Hematopoietic multipotent progenitor cell treated with erythropoietin and hydrocortisone succinate and interleukin-3 and kit ligand, for 17 days (in vitro differentiated cells): ENCODE measurements around the gene HORMAD2.
A peak's percentile ranks its signal among the peaks of the same experiment; 100 is the strongest.

Experiments
- DNase-seq: peaks from one replicate; pipeline ENCODE4 v3.0.0-alpha.2; 2015; ENCODE audit warnings: low spot score

The HORMAD2 gene, protein sequence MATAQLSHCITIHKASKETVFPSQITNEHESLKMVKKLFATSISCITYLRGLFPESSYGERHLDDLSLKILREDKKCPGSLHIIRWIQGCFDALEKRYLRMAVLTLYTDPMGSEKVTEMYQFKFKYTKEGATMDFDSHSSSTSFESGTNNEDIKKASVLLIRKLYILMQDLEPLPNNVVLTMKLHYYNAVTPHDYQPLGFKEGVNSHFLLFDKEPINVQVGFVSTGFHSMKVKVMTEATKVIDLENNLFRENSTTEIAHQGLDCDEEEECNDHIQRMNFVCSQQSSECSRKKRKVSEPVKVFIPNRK

DNA sequence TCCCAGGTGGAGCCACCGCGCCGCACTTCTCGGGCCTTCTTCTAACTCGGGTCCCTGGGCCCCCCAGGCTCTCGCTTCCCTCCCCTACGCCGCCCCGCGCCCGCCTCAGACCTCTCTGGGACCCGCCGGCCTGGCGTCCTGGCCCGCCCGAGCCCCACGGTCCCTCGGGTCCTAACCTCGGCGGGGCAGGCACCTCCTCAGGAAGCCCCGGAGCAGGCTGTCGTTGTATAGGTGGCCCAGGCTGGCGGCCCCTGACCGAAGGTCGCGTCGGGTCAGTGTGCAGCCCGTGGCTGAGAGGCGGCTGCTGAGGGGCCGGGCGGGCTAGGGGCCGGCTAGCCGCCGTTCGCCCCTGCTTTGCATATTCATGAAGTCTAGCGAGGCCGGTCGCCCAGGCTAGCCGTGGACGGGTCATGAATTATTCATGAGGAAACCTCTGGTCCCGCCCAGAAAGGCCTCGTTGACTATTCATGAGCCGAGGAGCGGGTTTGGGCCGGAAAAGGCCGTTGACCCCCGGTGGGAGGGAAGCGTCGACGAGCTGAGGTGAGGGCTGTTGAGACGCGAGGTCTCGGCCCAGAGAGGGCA, at the start of gene HORMAD2:
Gene HORMAD2 (plus strand): TSS at position 513 of the 582 bp plus-strand sequence. CDS start 13,489 bp downstream, outside the sequence.
- no peak for DNase-seq

DNA sequence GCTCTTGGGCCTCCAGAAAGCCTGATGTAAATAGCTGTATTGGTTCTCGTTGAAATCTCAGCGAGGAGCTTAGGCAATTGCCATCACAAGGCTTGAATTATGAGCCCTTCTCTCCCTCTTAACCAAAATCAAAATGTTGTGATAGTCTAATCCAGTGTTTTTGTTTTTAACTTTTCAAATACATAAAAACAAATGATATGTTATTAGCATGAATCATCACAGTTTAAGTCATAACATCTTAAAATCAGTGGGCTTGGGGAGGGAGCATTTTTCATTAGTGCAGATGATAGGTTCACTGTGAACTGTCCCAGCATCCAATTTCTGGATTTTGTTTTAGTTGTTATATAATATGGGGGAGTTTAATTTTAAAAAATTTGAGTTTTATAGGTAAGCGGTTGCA, 48.9 kb upstream of the HORMAD2 start:
- DNase-seq: no peak

DNA sequence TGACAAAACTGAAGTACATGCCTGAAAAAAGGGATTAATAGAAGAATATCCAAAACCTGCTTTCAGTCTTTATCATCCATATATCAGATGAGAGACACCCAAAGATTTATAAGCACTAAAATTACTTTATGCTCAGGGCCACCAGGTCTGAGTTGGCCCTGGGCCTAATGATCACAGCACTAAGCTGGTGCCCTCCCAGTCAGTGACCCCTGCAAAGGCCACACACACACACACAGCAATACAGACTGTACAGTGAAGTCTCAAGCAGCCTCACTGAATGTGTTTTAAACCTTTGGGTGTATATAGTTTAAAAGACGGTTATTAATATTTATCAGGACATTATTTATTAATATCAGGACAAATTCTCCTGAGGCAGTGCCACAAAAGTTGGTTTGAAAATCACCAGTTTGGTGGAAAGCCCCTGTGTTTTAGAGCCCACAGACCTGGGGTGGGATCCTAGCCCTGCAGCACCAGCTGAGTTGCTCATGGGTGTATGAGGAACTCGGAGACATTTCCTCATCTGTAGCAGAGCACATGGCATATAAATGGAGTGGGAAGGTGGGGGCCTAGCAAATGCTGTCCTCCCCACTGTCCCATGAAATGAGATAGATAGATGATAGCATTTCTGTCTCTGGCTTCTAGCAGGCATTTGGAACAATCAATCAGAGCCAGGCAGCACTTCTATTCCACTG, 48.4 kb upstream of the HORMAD2 start:
- DNase-seq: no peak

DNA sequence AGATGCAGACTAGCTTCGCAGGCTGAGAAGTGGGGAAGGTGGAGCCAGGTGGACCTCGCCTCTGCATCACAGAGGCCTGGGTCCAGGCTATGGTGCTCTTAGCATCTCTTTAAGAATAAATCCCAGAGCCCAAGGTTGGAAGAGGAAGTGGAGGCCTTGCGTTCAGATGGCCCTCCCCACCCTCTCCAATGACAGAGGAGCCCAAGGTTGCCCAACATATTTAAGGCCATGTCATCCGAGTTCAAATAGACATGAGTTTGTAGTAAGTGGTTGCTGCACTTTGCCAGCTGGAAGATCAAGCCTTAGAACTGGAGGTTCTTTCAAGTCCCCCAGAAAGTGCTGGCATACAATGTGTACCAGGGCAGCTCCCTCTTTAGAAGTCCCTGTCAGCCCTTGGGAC, 47.1 kb upstream of the HORMAD2 start:
- DNase-seq: no peak

DNA sequence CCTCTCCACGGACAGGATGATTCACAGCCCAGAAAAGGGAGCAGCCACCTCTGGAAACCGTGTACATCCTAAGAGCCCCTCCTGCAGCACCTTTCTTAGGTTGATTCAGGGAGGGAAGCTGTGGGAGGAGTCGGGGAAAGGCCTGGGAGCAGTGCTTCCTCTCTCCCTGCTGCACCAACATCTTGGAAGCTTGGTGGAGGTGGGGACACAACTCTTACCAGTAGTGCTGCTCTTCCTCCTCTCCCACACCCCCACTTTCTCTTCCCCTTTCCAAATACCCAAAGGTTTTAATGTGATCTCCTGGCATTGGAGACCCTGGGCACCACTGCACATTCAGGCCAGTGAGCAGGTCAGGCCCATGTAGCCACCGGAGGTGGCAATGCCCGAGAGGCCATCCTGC, 46.4 kb upstream of the HORMAD2 start:
- DNase-seq: no peak

DNA sequence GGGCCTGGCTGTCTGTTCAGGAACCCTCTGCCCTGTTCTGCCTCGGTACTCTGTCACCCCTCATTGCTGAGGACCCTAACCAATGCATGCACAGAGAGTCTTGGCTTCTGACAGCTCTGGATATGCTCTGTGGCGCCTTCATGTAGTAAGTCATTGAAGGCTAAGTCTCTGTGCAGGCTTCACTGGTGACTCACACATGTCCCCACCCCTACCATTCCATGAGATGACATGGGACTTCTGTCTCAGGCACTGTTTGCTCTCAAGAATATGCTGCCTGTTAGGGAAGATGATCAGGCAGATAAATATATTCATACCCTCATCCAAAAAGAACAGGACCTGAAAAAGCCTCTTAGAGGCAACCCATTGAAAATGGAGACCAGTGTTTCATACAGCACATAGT, 43.6 kb upstream of the HORMAD2 start:
- DNase-seq: no peak

DNA sequence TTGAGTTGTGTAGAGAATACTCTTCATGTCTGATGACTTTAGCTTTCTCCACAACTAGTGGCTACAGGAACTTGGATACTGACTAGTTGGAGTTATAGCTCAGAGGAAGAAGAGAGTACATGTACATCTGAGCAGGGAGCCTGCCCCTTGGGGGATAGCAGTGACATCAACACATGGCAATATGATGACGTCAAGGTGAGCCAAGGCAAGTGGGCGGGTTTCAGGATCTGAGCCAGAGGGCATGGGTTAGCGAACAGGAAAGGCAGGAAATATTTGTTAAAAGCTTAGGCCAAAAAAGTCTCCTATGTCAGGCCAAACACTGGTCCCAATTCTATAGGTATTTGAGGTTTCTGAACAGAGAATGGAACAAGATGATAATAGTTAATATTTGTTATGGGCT, 42.0 kb upstream of the HORMAD2 start:
- DNase-seq: no peak

DNA sequence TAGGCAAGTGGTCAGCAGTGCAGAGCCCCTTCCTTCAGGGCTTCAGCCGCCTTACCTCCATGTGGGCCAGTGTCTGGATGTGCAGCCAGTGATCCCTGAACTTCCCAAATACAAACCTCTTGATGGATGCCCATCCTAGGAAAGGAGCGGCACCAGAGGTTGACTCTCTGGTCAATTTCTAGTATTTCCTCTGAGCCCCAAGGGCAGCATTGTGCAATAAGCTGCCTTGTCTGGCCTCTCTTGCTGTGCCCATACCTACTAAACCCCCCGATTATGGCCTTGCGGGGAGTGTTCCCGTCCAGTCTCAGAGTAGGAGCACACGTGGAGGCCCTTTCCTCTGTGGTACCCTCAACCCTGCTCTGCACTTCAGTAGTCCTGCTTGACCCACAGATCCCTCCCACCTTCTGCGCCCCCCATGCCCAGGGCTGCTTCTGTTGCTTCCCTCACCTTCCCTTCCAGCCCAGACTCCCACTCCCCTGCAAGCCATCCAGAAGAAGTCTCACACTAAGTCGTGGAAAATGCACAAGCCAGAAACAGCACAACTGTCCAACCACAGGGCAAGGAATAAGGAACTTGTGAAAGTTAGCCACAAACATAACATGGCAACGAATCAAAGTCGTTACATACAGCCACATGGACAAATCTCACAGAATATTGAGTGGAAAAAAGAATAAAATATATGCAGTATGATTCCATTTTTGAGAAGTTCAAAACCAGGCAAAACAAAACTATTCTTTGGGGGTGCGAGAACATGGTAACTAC, 39.6 kb upstream of the HORMAD2 start:
- DNase-seq: no peak

DNA sequence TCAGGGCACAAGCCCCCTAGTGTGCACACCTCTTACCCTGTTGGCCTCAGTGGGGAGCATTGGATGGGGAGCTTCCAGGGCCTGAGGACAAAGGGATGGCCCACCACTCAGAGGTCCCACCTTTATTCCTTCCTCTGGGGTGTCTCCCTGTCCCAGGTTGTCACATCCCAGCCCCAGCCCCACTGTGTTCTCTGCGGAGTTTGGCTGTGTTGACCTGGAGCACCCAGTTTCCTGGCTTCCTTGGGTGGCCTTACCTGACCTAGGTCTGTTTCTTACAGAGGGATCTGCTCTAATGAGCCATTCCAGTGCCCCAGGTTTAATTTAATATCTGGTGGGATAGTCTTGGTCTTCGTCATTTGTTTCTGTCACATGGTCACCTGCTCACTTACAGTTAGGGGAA, 38.8 kb upstream of the HORMAD2 start:
- DNase-seq: no peak

DNA sequence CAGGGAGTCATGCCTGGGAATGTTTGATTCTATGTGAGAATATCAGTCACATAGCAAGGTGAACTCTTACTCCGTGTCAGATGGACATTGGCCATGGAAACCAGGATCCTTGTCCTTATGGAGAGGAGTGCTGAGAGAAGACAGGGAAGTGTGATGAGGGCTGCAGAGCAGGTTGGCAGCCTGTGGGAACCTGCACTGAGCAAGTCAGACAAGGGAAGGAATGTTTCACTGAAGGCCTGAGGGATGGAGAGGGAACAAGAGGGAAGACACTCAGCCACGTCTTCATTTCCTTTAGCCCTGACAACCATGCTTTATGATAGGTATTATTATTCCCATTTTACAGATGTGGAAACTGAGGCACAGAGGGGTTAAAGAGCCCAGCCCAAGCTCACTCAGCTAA, 38.4 kb upstream of the HORMAD2 start:
- DNase-seq: no peak

DNA sequence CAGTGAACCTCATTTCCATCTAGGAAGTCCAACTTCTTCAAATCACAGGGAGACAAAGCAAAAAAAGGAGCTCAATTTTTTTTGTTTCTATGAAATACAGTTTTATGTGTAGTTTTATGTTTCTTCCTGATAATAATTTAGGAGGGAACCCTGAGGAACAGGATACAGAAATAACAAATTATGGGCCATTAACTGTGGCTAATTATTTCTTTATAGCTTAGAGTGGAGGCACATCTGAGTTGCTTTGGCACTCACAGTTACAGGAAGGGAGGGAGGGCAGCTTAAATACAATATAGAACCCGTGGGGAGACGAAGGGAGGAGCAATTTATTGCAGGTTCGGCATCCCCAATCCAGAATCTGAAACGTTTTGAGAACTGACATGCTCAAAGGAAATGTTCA, 37.1 kb upstream of the HORMAD2 start:
- DNase-seq: no peak

DNA sequence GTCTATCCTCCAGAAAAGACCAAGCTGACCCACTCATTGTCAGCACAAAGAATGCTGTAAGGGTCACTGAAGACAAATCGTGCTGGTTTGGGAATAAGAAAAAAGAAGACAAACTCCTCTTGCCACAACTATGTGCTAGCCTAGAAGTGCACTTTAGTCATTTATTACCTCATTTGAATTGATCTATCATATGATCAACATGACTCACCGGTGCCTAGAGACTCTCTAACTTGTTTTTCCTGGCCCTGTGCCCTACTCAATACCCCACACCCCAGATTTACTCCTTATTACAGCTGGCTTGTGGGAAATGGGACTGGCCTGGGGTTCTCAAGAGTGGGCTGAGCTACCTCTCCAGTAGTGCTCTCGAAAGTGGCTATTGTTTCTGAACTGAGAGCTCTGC, 35.9 kb upstream of the HORMAD2 start:
- DNase-seq: peak; percentile 23

DNA sequence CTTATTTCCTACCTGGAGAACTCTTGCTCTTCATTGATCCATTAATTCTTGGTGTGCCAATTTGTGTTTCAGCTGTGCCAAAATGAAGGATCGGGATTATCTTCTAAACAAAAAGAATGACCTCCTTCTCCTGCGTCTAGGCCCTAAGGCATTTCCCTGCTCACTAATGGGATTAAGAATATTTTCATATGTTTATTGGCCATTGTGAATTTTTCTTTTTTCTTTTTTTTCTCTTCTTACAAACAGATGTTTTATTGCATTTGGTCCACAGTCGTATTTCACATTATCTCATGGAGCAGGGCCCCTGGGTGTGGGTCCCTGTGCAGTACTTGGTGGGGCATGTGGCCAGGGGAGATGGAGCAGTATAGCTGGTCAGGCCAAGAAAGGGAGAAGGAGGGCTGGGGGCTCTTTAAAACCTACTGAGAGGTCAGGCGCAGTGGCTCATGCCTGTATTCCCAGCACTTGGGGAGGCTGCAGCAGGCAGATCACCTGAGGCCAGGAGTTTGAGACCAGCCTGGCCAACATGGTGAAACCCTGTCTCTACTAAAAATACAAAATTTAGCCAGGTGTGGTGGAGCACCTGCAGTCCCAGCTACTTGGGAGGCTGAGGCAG, 35.3 kb upstream of the HORMAD2 start:
- no peak for DNase-seq

DNA sequence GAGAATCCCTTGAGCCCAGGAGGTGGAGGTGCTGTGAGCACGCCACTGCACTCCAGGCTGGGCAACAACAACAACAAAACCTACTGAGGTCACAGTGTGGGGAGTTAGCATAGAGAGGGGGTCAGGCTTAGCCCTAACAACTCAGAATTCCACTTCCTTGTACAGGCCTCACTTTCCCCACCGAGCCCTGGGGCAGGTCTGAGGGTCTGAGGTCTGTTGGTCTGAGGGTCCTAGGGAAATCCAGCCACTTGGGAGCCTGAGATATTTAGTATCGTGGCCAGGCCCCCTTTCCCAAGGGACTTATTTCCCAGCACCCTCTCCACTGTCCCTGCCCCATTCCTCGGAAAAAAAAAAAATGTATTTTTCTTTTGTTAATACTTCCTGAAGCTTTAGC, 34.8 kb upstream of the HORMAD2 start:
- DNase-seq: no peak

DNA sequence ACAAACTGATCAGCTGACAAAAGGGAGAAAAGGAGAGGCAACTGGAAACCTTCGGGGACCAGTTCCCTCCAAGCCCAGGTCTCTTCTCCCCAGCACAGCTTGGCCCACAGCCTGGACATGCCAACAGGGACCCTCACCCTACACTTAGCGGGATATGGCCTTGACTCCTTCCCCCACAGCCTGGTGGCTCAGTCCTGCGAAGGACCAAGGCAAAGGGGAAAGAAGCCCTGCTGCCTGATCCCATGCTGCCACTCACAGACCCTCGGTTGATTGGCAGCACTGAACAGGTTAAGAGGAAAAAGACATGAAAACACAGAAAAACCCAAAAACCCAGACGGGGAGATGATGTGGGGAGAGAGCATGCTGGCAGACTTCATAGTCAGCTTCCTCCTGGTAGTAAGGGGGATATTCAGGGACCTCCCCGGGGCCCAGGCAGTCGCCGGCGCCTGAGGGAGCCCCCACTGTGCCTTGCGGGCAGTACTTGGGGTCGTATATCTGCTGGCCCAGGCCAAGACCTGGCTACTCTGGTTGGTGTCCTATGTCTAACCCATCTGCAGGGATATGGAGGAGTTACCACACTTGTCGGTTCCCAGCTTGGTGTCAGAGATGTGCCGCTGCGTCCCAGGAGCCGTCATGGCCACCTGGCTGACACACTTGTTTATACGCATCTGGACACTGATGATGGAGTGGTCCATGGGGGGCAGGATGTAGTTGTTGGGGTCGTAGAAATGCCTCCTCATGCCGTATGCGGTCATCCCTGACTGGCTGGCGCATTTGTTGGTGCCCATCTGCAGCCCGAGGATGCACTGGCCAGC, 34.2 kb upstream of the HORMAD2 start:
- no peak for DNase-seq

DNA sequence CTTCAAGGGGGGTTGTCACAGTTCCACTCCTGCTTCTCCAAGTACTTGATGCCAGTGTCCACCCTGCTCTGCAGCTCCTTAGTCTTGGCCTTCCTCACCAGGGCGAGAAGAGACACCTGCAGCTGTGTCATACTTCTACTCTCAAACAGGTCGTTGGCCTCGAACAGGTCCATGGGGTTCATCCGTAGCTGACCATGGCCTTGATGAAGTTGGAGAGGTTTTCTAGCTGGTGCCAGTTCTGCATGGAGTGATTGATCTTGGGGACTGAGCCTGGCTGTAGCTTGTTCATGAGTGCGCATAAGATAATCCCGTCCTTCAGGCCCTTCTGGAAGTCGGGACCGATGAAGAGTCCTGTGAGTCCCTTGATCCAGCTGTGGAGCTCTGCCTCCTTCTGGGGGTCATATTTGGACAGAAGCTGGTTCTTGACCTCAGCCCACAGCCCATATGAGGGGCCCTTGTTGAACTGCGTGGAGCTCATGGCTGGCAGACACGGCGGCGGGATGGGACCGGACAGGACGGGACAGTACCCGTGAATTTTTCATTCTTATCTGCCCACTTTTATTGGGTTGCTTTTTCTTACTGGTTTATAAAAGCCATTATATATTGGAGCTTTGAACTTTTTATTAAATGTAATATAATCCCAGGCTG, 33.4 kb upstream of the HORMAD2 start:
- no peak for DNase-seq

DNA sequence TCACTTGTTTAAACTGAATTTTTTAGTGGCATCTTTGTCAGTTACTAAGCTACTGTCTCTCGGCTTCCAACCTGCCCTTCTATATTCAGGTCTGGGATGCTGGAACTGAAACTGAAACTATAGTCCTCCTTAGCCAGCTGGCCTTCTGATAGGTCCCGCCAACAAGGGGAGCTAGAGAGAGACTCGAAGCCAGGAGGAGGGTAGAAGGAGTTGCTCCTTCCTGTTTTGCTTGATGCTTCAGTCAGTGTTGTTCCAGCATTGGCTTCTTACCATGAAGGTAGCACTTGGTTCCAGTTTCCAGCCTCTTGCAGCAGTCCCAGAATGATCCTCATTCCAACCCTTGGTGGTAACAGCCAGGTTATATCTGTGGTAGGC, 32.9 kb upstream of the HORMAD2 start:
- no peak for DNase-seq

DNA sequence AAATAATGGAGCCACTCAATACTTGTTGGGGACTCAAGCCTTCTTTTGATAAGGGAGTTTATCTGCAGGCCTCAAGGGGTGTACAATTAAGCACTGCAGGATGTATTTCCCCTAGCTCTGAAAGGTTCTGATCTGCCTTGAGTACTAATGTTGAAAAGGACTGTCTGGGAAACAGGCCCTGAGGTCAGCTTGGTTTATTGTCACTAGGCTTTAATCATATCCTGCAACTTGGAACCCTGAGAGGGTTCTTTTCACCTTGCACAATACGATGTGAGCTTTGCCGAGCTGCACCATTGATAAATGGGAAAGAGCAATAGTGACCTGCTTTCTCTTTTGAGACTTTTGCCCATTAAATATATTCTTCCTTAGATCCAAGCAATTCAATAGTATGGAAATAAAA, 31.6 kb upstream of the HORMAD2 start:
- no peak for DNase-seq

DNA sequence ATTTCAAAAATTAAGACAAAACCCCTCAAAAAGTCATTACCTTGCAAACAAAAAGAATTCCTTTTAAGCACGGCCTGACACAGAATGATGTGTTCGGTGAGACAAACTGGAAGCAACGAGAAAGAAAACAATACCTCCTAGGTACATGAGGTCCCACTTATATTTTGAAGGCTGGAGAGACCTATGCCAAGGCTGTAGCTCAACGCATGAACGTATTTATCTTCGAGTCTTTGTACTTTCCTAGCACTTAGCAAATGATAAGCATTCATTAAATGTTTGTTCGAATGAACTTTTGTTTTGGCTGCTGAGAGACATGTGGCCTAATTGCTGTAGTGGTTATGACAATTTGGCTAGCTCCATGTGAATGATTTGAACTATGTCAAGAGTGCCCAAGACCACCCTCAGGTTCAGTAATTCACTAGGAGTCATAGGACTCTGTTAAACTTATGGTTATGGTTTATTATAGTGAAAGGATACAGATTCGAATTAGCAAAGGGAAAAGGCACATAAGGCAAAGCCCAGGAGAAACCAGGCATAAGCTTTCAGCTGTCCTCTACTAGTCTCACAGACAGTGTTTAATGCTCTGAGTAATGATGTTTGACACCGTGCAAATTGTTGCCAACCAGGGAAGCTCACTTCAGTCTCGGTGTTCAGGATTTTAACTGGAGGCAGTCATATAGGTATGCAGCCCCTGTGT, 26.0 kb upstream of the HORMAD2 start:
- no peak for DNase-seq

DNA sequence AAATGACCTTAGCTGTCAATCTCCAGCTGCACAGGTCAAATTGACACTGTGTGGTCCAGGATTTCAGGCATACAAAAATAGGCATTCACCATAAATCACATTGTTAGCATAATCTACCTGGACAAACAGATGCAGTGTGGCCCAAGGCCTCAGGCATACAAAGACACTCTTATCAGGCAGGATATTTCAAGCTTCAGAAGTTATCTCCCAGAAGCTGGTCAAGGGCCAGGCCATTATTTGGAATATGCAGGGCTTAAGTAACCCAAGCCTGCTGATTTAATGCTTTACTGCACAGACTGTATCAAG, 25.5 kb upstream of the HORMAD2 start:
- DNase-seq: no peak

DNA sequence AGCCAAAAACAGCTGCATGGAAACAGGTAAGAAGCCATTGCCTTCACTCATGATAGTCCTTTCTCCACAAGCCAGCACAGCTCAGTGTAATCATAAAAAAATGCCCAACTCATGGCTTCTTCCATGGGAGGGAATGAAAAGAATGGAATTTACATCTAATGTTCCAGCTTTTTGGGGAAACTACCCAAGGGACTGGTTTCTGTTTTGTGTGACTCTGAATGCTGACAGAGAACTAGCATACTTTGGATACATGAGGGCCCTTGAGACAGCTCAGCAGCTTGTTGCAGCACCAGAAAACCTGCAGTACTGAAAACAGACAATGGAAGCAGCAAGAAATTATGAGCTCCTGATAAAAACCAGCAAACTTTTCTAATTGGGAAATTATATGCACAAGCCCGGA, 24.2 kb upstream of the HORMAD2 start:
- DNase-seq: no peak
